Hippocampal formation (tissue), 2 donors: ENCODE data around the gene HOXB8.

Experiments
- DNase-seq, 2 donors: peaks; one replicate each; lab custom pipeline; 2025; lab: John Stamatoyannopoulos, UW

The HOXB8 gene

DNA sequence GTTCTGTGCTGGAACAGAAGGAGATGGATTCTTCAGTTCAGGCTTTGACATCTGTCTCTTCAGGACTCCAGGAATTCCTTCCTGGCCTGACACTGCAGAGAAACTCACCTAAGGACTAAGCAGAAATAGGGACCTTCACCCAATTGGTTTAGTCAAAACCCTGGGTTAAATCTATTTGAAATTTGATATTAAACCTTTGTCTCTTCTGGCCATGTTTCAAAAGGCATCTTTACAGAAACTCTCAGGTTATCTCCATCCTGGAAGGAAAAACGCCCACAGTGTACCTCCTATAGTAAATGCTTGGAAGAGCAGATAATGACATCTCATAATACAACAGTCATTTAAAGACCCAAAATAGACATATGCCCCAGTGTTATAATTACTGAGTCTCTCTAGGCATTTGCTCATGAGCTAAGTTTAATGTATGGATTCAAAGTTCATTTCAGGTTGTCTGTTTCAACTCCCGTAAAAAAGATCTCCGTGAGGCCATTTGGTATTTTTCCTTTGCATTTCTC, 31.3 kb downstream of the HOXB8 start:
- DNase-seq, result no peak

DNA sequence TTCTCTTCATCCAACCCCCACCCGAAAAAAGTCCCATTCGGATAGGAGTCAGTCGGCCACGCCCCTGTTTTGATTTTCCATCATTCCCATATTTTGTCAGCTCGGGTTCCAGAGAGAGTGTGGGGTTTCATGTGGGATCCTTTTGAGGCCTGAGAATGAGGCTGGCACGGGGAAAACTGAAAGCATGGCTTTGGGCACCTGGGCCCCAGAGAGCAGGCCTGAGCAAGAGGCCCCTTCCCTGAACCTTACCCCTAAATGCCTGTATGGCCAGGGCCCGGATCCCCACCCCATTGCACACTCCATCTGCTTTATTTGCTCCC, 32.4 kb downstream of the HOXB8 start:
- no peak for DNase-seq

DNA sequence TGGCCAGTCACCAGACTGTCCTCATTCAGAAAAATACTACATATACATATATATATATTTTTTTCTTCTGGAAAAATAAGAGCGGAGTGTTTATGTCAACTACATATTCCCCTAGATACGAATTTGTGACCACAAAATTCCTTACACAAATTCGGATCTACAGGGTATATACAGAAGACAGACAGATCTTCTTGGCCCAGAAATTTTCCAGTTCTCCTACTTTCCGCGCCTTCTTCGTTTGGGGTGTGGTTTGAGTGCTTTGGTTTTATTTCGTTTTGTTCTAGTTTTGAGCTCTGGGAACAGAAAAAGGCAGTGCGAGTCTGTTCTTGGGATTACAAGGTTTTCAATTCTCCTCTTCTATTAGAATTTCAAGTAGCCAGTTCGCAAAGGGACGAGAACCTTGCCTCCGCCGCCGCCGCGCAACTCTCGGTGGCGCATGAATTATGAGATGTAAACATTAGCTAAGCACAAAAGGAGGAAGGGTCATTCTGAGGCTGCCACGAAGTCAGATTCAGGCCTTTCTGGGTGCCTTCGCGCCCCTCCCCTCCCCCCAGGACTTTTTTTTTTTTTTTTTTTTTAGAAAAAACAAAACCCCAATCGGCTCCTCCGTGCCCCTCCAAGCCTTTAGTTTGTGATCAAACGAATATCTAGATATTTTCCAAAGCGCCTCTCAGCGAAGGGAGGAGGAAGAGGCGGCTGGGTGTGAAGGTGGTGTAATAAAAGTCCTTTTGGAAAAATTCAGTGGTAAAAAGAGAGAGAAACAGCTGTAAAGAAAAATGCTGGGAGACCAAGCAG, 35.1 kb downstream of the HOXB8 start:
- no peak for DNase-seq

DNA sequence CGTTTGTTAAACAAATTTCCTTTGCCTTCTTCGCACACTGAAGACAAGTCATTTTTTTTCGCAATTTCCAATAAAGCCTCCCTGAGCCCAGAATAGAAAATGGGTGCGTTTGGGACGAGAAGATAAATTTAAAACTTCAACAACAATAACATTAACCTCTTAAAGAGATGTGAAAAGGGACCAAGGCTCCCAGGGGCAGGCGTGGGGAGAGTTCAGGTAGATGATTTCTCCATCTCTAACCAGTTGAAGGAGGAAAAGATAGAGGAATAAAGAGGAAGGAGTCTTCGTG, 35.7 kb downstream of the HOXB8 start:
- no peak for DNase-seq

DNA sequence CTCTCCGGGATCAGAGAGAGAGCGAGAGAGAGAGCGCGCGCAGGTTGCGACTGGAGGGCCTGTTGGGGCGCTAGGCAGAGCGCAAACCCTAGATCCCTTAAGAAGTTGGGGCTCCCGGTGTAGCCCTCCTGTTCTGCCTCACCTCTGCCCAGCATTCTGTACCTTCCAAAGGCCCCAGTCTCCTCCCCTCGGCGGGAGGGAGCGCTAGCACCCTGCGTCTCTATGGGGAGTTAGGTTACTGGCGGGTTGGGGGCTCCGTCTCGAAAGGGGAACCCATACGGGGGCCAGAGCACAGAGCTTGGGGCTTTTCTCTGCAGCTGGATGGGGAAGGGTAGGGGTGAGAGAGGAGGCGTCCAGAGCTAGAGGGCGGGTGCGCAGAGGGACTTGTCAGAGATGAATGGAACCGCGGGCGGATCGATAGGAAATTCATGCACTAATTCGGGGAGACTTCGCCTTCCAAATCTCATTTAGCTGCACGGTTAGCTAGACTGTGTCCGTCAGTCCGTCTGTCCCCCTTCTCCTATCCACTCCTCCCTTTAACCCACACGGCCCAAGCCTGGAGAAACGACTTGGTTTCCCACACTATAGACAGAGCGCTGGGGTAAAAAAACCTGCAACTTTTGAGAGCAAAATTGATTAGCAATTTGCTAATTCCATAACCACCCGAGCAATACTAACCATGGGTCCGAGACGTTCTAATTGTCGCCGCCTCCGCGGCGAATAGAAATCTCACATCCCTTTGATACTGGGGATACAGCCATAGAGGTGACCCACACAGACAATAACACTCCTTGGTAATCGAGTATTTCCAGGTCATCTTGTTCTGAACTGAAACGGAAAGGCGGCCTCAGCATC, 36.2 kb downstream of the HOXB8 start:
- no peak for DNase-seq

DNA sequence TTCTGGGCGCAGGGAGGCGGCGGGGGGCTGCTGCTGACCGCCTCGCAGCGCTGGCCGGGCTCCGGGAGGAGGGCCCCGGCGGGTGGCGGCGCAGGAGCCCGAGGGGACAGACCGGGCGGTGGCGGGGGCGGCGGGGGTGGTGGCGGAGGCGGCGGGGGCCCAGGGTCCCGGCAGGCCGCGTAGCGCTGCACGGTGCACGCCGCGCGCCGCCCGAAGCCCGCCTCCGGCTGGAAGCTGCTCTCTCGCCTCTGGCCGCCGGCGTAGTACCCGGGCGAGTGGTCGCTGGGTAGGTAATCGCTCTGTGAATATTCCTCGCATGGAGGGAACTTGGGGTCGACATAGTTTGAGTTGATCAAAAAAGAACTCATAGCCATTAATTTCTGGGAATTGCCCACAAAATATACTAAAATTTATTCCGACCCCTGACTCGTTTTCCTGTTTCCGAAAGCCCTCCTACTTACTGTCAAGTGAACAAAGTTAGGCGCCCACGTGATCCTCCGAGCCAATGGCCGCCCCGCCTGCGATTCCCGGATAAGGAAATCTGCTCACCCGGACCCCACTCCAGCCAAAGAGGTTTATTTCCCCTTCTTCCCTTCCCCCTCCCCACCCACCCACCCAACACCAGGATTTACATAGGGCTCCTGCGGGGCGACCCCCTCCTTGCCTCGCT, 37.0 kb downstream of the HOXB8 start, which contains the start of gene HOXB4:
Gene HOXB4 (minus strand): TSS at position 405 of the 670 bp plus-strand sequence. CDS start 31 bp downstream, at position 374.
- no peak for DNase-seq

DNA sequence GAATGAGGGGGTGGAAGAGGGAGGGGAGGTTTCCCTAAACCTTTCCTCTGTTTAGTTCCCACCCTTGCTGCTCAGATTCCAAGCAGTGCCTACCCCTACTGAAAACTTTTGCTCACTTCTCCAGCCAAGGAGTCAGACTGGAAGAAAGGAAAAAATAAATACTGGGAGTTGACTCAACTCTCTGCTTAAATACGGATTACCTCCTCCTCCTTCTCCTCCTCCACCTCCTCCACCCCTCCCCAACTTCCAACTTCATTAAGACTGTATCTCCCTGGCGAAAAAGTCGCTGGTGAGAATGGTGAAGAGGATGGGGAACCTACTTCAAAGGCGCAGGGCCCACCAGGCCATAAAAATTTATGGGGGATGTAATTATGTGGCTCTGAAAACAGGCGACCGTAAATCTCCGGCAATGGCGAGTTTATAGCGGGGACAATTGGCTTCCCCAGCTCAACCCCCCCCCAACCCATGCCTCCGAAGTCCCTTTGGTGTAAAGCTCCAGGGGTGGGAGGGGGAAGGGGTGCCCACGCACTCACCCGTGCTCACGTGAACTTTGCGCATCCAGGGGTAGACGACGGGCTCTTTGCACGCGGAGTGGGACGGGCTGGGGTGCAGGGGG, 37.7 kb downstream of the HOXB8 start:
- DNase-seq, result no peak

DNA sequence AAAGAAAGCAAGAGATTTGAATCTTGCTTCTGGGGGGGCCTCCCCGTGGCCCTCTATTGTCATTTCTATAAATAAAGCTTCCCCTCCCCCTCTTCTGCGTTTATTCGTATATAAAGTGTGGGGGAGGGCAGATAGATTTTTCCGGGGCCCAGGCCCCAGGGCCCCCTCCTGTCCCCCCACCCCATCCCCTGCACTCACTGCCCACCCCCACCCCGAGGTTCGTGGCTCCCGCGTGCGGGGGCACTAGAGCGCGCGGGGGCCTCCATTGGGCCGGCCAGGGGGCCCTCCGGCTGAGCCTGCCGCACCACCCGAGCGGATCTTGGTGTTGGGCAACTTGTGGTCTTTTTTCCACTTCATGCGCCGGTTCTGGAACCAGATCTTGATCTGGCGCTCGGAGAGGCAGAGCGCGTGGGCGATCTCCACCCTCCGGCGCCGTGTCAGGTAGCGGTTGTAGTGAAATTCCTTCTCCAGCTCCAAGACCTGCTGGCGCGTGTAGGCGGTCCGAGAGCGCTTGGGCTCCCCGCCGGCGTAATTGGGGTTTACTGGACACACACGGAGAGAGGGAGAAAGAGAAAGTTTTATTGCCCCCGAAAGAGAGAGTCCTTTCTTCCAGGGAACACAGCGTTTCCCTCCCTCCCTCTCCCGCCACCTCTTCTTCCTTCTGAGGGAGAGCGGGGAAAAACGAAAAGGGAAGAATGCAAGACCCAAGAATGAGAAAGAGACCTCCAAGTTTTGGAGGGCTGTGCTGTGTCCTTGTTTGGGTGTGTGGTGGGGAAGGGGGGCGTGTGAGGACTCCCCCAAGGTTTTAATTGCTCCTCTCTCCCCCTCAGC, 38.4 kb downstream of the HOXB8 start:
- no peak for DNase-seq

DNA sequence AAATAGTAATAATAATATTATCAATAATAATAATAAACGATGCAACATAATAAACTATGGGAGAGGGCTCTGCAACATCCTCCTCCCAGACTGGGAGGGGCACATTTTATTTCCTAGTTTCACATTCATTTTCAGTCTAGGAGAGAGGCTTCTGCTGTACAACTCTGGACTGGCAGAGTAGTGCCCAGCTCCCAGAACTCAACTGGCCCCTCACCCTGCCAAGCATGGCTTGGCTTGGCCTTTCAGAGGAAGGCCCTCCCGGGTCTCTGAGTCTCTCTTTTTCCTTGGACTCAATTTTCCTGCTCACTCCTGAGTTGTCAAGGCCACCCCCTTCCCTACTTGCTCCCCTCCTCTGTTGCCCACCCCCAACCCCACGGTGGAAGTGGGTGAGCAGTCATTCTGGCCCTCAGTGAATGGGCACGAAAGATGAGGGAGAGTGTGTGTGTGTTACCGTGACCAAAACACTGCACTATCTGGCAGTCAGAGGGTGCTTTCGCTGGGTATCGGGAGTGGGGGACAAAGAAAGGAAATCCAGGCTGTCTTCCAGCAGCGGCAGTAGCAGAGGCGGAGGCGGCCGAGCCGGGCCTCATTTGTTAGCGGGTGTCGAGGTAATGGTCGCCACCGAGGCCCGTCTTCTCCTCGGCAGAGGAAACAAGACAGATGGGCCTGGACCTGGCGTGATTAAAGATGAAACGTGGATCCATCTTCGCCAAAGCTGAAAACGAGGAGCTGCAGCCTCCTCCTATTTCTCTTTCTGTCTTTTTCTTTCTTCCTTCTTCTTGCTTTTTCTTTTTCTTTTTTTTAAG, 39.2 kb downstream of the HOXB8 start:
- DNase-seq, result no peak

DNA sequence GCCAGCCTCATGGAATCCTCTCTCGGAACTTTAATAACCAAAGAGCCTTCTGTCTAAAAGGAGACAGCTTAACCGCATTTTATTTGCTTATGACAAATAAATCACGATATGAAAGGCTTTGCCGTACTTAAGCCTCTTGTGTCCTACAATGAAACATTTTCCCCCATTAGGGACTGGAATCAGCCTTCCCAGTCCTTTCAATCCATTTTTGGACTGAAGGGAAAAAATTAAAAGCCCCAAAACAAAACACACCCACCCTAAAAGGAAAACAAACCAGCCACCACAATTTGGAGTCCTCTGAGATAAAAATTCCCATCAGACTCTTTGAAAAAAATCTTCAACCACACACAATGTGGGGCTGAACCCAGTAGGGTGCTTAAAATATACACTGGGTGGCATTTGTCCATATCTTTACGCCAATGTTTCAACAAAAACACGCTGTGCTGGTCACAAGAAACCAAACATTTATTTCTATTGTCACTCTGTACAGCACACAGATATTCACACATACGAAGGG, 40.0 kb downstream of the HOXB8 start:
- DNase-seq, result no peak

DNA sequence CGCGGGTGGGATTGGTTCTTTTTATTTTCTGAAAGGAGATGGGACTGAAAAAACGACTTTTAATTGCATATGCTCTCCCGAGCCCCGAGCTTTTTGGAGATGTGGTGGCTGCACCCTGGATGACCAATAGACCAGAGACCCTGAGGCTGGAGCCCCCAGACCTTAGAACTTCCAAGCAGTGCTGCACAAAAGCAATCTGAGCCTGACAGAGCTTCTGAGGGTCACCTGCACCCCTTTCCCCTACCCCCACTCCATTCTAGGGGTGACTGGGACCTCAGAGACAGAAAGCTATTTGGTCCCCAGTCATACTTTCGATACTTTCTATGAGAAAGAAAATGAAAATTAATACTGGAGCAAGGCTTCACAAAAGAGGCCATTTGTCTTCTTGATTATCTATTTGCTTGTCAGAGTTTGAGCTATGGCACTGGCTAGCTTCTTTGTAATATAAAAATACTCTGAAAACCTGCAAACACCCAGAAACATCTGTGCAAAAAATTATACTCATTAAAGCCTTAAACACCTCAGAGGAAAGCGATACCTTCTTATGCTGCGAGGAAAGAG, 40.5 kb downstream of the HOXB8 start:
- no peak for DNase-seq

DNA sequence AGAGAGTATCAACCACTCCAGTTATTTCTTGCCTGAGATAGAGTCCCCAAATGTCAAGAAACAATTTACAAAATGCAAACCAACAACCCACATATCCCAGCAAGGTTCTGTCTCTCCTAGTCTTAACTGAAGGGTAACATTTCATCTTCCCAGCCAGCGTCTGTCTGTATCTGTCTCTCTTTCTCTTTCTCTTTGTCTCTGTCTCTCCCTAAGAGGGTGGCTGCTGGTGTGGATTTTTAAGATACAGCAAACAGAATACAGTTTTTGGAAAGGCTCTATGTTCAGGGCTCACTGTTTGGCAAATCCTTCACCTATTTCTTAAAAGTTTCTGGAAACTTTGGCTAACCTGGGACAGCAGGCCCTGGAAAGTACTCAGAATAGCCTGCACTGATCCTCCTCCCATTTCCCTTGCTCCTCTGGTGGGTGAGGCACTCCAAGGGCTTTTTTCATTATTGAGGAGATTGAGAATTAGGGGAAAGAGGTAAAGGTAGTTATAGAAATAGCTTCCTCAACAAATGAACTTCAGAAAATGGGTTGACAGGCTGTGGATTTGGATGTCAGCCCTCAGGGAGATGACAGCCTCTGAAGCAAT, 43.2 kb downstream of the HOXB8 start:
- no peak for DNase-seq

DNA sequence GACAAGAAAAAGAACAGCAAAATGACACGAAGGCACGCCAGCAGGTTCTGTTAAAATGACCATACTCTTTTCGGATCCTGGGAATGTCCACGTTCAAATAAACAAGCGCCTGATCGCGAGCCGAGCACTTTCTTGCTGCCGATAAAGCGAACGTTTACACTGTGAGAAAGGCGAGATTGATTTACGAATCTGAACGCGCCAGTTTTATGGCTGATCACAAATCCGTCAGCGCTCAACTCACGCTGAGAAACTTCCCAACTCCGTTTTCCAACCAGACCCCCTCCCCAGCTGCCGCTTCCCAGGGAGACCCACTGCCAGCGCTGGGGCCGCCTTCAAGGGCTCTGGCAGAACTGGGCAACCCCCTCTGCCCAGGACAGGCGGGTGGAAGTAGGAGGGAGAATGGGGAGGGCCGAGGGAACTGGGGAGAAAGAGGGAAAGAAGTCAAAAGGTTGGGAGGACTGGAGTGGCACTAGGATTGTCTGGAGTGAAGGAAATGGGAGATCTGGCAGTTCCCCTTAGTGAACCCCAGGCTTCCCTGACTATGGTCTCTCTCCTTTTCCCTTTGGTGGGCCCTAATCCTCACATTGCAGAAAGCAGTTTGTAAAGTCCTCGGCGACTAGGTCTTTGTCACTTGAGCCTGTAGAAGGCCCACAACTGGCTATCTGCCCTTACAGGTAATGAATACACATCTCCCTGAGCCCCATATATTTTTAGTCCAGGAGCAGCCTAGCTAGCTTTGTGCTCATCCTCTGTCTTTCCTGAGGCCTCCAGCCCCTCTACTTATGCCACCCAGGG, 43.9 kb downstream of the HOXB8 start:
- DNase-seq, result no peak

DNA sequence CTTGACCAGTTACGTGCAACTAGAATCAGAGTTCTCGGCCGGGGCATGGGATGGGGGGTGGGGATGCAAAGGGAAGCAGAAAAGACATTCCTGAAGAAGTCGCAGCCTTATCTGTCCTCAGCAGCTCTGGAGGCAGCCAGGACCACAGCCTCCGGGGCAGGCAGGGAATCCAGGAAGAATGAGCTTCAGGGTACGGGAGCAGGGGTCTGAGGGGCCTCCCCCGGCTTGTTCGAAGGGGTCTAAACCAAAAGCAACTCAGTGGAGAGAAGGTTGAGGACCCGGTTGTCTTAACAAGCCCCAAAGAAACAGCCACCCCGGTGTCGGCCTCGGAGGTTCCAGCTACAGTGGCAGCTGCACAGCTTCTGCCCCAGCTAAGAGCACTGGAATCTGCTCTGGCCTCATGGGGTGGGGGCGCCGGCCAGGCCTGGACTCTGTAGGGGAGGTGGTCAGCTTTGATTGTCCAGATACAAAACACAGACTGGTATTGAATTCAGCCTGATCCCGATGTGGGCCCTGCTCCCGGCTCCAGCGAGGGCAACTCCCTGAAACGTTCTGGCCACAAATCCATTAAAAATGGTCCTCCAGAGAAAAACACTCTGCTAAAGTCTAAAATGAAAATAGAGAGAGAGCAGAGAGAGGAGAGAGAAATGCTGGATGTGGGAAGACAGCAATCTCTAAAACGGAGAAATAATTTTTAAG, 44.6 kb downstream of the HOXB8 start:
- no peak for DNase-seq

DNA sequence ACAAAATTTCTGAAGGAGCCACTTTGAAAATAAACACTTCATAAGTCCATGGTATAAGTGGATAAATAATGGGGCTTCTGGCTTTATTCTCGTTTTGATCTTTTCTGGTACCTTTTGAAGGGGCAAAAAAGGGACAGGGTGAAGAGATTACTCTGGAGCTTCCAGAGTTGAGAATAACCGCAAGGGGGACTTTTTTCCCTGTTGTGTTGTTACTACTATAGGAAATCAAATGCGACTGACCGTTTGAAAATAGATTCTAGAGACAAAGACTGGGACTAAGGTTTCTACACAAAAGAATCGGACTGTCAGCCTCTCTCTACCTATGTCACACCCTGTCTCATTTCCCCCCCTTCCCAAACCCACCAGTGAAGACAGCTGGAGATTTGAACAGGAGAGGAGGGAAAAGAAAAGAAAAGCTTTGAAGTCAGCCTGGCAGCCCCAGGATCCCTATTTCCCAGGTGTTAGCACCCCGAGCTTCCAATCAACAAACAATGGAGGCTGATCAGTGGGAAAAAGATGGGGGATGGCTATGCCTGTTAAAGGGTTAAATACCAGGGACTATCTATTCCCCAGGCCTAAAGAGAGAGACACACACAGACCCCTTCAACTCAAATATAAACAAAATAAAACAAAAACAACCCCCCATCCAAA, 45.3 kb downstream of the HOXB8 start:
- DNase-seq, result no peak

DNA sequence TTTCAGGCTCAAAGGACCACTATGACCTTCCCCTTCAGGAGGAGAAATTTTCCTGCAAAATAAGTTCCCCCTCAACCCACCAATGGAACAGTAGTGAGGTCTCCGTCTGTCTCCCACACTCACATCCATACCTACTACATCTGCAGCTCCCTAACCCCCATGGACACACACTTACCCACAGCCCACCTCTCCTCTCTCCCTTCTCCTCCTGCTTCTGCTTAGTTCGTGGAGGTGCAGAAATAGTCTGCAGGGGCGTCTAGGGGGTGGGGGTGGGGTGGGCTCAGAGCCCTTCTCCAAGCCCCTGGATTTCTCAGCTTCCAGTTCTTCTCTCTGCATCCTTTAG, 45.9 kb downstream of the HOXB8 start:
- no peak for DNase-seq

DNA sequence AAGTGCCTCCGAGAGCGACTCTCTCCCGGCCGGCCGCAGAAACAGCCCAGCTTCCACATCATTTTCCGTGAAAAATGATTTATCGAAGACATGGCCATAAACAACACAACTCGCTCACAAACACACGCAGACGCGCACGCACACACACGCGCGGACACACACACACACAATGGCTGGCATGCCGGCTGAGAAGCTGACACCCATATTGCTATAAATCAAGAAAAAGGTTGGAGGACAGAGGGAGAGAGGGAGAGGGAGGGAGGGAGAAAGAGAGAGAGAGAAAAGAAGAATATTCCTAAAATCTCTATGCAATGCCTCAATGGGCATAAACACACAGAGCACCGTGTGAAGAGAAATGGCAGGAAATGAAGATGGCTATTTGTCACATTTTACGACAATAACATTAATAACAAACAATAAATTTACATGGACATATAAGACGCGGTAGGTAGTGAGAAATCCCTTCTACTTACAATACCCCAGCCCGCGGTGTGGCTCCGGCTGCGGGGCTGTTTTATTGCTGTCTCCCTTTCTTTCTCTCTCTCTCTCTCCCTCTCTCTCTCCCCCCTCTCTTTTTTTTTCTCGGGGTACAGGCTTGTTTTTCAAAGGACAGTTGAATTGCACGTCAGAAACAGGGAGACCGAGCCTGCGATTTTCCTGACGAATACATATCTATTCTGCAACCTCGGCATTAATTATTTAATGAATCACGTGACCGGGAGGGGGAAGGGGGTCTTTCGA, 46.4 kb downstream of the HOXB8 start:
- no peak for DNase-seq
